MM.1S (cell line): ENCODE data around the gene CPNE2.

Source experiments
- DNase-seq: peaks from one replicate; pipeline ENCODE4 v3.0.0-alpha.2; 2015
- H2AFZ ChIP-seq: fragments of 300-600 bp; sonication (generic); 2 replicates; pipeline ENCODE4 v1.6.0; 2016; ENCODE audit warnings: antibody characterized with exemption, low read length
- H3F3A ChIP-seq: fragments of 300-600 bp; sonication (generic); 2 replicates; pipeline ENCODE4 v1.6.1; 2016; ENCODE audit warnings: mild to moderate bottlenecking, antibody characterized with exemption, low read length, moderate library complexity, mixed read lengths; ENCODE audit not compliant: insufficient read depth
- H3K27ac ChIP-seq: fragments of 300-600 bp; sonication (generic); 2 replicates; pipeline ENCODE4 v1.5.1; 2016; ENCODE audit warnings: mild to moderate bottlenecking, low read length
- H3K27me3 ChIP-seq: fragments of 300-600 bp; sonication (generic); replicated peaks from 2 replicates; pipeline ENCODE4 v1.6.0; 2016; ENCODE audit warnings: low read length; ENCODE audit not compliant: insufficient read depth
- H3K36me3 ChIP-seq: fragments of 300-600 bp; sonication (generic); replicated peaks from 2 replicates; pipeline ENCODE4 v1.6.1; 2016; ENCODE audit warnings: mild to moderate bottlenecking, low read length, mixed read lengths; ENCODE audit not compliant: insufficient read depth
- H3K4me1 ChIP-seq: fragments of 300-600 bp; sonication (generic); 2 replicates; pipeline ENCODE4 v1.6.1; 2016; ENCODE audit warnings: low read length, mixed read lengths
- H3K4me2 ChIP-seq: fragments of 300-600 bp; sonication (generic); 2 replicates; pipeline ENCODE4 v1.6.0; 2016; ENCODE audit warnings: low read depth, low read length
- H3K4me3 ChIP-seq: fragments of 300-600 bp; sonication (generic); 2 replicates; pipeline ENCODE4 v1.5.1; 2016; ENCODE audit warnings: low read length, mixed read lengths
- H3K79me2 ChIP-seq: fragments of 300-600 bp; sonication (generic); 2 replicates; pipeline ENCODE4 v1.6.1; 2016; ENCODE audit warnings: mixed run types, low read length, mixed read lengths
- H3K9ac ChIP-seq: fragments of 300-600 bp; sonication (generic); 2 replicates; pipeline ENCODE4 v1.6.1; 2016; ENCODE audit warnings: low read length, mixed read lengths
- H3K9me2 ChIP-seq: fragments of 300-600 bp; sonication (generic); replicated peaks from 2 replicates; pipeline ENCODE4 v1.6.1; 2016; ENCODE audit warnings: mild to moderate bottlenecking, low read length, mixed read lengths; ENCODE audit not compliant: insufficient read depth
- H3K9me3 ChIP-seq: fragments of 300-600 bp; sonication (generic); replicated peaks from 2 replicates; pipeline ENCODE4 v1.6.1; 2016; ENCODE audit warnings: mild to moderate bottlenecking, low read length, mixed read lengths; ENCODE audit not compliant: insufficient read depth
- H4K20me1 ChIP-seq: fragments of 300-600 bp; sonication (generic); 2 replicates; pipeline ENCODE4 v1.6.1; 2016; ENCODE audit warnings: mild to moderate bottlenecking, low read length, moderate library complexity, mixed read lengths; ENCODE audit not compliant: insufficient read depth
- CTCF ChIP-seq: fragments of 300-600 bp; sonication (generic); IDR thresholded peaks from 2 replicates; pipeline ENCODE4 v1.5.1; 2016; ENCODE audit warnings: antibody characterized with exemption, low read length, mixed read lengths
- EZH2 ChIP-seq: fragments of 300-600 bp; sonication (generic); optimal IDR thresholded peaks from 2 replicates; pipeline ENCODE3; 2017; ENCODE audit warnings: low read depth, mild to moderate bottlenecking, antibody characterized with exemption, low read length, mixed read lengths
- EZH2phosphoT487 ChIP-seq: fragments of 300-600 bp; sonication (generic); IDR thresholded peaks from 2 replicates; pipeline ENCODE4 v1.6.1; 2018; ENCODE audit warnings: antibody characterized with exemption, low read length

CPNE2 gene

GRCh38 chr16:57192146-57192545 lies 99.8 kb downstream of the CPNE2 start:
- H2AFZ ChIP-seq: no peak overlapping the region
- peaks cover 84% of the 10 kb centered on the region for H3K79me2 ChIP-seq
- no peaks in the 10 kb centered on the region for H3K9me2 ChIP-seq
- H3K9ac ChIP-seq: no peak overlapping the region
- H3K9me3 ChIP-seq: no peaks in the 10 kb centered on the region
- no peaks in the 10 kb centered on the region for H4K20me1 ChIP-seq
- no peak overlapping the region for H3K4me2 ChIP-seq
- H3K27ac ChIP-seq: no peak overlapping the region
- H3K4me3 ChIP-seq: no peak overlapping the region
- peaks cover 13% of the 10 kb centered on the region for H3F3A ChIP-seq
- H3K27me3 ChIP-seq: no peaks in the 10 kb centered on the region
- DNase-seq: no peak
- TF ChIP-seq CTCF (no peak), EZH2phosphoT487 (no peak), EZH2 (no peak)
- peaks cover 22% of the 10 kb centered on the region; the same call in 1 of the 2 replicates for H3K4me1 ChIP-seq
- H3K36me3 ChIP-seq: no peaks in the 10 kb centered on the region

- no peaks in the 10 kb centered on the region for H3K36me3 ChIP-seq
- no peaks in the 10 kb centered on the region for H3K9me2 ChIP-seq
- no peak overlapping the region for H3K4me3 ChIP-seq
- H3K9ac ChIP-seq: no peak overlapping the region
- no peaks in the 10 kb centered on the region for H4K20me1 ChIP-seq
- peaks cover 22% of the 10 kb centered on the region; the same call in 1 of the 2 replicates for H3K4me1 ChIP-seq
- no peaks in the 10 kb centered on the region for H3K27me3 ChIP-seq
- peak overlapping the region; percentile 20 for H3K4me2 ChIP-seq
- H3F3A ChIP-seq: peaks cover 8% of the 10 kb centered on the region; the same call in 1 of the 2 replicates
- H3K27ac ChIP-seq: peak overlapping the region; percentile 20; the same call in 1 of the 2 replicates
- TF ChIP-seq EZH2 (no peak), CTCF (no peak), EZH2phosphoT487 (no peak)
- no peaks in the 10 kb centered on the region for H3K9me3 ChIP-seq
- no peak overlapping the region for H2AFZ ChIP-seq
- peak; percentile 10 for DNase-seq
- H3K79me2 ChIP-seq: peaks cover 84% of the 10 kb centered on the region
Observed at GRCh38 chr16:57192720-57193486, 100.5 kb downstream of the CPNE2 start.

- Histone ChIP-seq H3K4me3 (no peak overlapping the region), H3K9ac (no peak overlapping the region), H3K9me3 (no peaks in the 10 kb centered on the region), H3K27me3 (no peaks in the 10 kb centered on the region), H2AFZ (no peak overlapping the region), H3K79me2 (peaks cover 73% of the 10 kb centered on the region), H3K4me2 (no peak overlapping the region), H4K20me1 (no peaks in the 10 kb centered on the region), H3K27ac (no peak overlapping the region), H3K9me2 (no peaks in the 10 kb centered on the region), H3K36me3 (no peaks in the 10 kb centered on the region), H3K4me1 (peaks cover 22% of the 10 kb centered on the region; the same call in 1 of the 2 replicates), H3F3A (peaks cover 8% of the 10 kb centered on the region; the same call in 1 of the 2 replicates)
- TF ChIP-seq EZH2 (no peak), EZH2phosphoT487 (no peak), CTCF (no peak)
- no peak for DNase-seq
Observed at GRCh38 chr16:57194512-57194911, 102.1 kb downstream of the CPNE2 start.
